Measurements from ENCODE around the gene EML2.

EML2 gene

DNA sequence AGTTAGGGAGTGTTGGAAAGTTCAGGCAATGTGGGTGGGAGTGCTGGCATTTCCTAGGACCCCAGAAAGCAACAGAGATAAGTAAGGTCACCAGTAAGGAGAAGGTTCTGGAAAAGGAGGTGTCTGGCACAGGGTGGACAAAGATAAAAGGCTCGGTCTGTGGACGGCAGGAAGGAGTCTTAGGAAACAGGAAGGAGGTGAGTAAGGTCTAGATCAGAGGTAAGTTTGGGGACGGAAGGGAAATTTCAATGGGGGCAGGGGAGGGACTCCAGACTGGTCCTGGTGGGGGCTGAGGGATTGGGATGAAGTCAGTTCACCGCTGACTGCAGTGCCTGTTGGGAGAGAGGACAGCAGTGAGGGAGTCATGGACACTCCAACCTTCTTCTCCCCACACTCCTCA, 46.8 kb downstream of the EML2 start:
- Histone ChIP-seq H3K4me3 (ENCODE audit: low read depth, low read length) (no peak overlapping the region), H3K4me1 (ENCODE audit: control insufficient read depth, insufficient read depth, low read length) (no peaks in the 10 kb centered on the region), H3K9me3 (ENCODE audit: control insufficient read depth, insufficient read depth, low read depth, low read length) (no peaks in the 10 kb centered on the region), H3K27ac (ENCODE audit: extremely low read depth, low read depth, low read length) (no peak overlapping the region), H3K36me3 (ENCODE audit: control insufficient read depth in 2 of 2, insufficient read depth in 1 of 2, low read length in 2 of 2) (no peaks in the 10 kb centered on the region)
- TF ChIP-seq, protein P1, sequence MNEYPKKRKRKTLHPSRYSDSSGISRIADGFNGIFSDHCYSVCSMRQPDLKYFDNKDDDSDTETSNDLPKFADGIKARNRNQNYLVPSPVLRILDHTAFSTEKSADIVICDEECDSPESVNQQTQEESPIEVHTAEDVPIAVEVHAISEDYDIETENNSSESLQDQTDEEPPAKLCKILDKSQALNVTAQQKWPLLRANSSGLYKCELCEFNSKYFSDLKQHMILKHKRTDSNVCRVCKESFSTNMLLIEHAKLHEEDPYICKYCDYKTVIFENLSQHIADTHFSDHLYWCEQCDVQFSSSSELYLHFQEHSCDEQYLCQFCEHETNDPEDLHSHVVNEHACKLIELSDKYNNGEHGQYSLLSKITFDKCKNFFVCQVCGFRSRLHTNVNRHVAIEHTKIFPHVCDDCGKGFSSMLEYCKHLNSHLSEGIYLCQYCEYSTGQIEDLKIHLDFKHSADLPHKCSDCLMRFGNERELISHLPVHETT (tag by site-specific recombination; IDR thresholded peaks at IDR 0.05) = no peak
- TF ChIP-seq ZBTB17 (tag by site-specific recombination; IDR thresholded peaks at IDR 0.05) (no peak), ZNF658 (tag by site-specific recombination; IDR thresholded peaks at IDR 0.05) (no peak)
- TF ChIP-seq, protein P2, sequence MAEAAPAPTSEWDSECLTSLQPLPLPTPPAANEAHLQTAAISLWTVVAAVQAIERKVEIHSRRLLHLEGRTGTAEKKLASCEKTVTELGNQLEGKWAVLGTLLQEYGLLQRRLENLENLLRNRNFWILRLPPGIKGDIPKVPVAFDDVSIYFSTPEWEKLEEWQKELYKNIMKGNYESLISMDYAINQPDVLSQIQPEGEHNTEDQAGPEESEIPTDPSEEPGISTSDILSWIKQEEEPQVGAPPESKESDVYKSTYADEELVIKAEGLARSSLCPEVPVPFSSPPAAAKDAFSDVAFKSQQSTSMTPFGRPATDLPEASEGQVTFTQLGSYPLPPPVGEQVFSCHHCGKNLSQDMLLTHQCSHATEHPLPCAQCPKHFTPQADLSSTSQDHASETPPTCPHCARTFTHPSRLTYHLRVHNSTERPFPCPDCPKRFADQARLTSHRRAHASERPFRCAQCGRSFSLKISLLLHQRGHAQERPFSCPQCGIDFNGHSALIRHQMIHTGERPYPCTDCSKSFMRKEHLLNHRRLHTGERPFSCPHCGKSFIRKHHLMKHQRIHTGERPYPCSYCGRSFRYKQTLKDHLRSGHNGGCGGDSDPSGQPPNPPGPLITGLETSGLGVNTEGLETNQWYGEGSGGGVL (tag by site-specific recombination; IDR thresholded peaks at IDR 0.05) = 0 out of 2 replicates have a peak, but pooled peaks have one; percentile 8
- TF ChIP-seq, protein P3, sequence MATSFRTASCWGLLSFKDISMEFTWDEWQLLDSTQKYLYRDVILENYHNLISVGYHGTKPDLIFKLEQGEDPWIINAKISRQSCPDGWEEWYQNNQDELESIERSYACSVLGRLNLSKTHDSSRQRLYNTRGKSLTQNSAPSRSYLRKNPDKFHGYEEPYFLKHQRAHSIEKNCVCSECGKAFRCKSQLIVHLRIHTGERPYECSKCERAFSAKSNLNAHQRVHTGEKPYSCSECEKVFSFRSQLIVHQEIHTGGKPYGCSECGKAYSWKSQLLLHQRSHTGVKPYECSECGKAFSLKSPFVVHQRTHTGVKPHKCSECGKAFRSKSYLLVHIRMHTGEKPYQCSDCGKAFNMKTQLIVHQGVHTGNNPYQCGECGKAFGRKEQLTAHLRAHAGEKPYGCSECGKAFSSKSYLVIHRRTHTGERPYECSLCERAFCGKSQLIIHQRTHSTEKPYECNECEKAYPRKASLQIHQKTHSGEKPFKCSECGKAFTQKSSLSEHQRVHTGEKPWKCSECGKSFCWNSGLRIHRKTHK (tag by site-specific recombination; IDR thresholded peaks at IDR 0.05) = no peak
- POLR2A ChIA-PET = no interaction called here
- CTCF ChIA-PET = interaction anchor here (0.7 to 5.3 kb wide), 4 partner anchors 23 to 50 kb away, joined by 5 to 36 read pairs (median 20); no protein-coding TSS in a partner anchor

DNA sequence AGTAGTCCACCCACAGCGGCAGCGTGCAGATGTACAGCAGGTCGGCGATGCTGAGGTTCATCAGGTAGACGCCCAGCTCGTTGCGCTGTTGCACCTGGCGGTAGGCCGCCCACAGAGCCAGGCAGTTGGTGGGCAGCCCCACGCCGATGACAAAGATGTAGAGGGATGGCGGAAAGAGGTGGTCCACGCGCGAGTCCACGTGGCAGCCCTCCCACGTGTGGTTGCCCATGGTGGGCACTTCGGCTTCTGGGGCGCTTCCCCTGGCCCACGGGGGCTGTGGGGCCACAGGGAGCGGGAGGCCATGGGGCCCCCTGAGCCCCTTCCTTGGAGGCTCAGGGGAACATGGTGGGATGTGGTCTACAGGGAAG, 47.6 kb downstream of the EML2 start:
- CTCF ChIA-PET = interaction anchor here (0.7 to 2.6 kb wide), 7 partner anchors 13 to 106 kb away, joined by 3 to 36 read pairs (median 5); no protein-coding TSS in a partner anchor
- no peak overlapping the region for H3K27ac ChIP-seq (ENCODE audit: extremely low read depth, low read depth, low read length)
- POLR2A ChIA-PET = interaction anchor here (0.8 kb wide), 1 partner anchor 24 kb away, joined by 4 read pairs; no protein-coding TSS in a partner anchor

DNA sequence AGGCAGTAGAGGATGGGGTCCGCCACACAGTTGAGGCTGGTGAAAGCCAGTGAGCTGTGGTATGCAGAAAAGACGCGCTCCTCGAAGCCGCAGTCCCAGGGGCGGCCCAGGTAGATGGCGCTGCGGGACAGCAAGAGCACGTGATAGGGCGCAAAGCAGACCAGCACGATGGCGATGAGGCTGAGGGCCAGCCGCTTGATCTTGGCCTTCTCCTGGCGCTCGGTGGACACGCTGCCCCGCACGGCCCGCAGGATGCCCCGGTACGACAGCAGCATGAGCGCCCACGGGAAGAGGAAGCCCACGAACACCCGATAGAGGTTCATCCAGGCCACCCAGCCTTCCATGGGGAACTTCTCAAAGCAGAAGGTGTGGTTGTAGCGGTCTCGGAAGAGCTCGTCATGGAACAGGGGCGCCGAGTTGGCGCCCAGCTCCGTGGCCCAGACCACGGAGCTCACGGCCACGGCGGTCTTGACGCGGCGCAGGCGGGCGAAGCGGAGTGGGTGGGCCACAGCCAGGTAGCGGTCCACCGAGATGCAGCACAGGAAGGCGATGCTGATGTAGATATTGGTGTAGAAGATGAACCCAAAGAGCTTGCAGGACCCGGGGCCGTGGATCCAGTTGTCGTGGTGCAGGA, 48.1 kb downstream of the EML2 start:
- no peak overlapping the region for H3K27ac ChIP-seq (ENCODE audit: extremely low read depth, low read depth, low read length)
- H3K4me3 ChIP-seq (ENCODE audit: low read depth, low read length) = no peak overlapping the region
- no peaks in the 10 kb centered on the region for H3K9me3 ChIP-seq (ENCODE audit: control insufficient read depth, insufficient read depth, low read depth, low read length)
- ChIA-PET CTCF (interaction anchor here (0.6 to 2.6 kb wide), 11 partner anchors 14 to 207 kb away, joined by 3 to 36 read pairs (median 3); partner anchors contain the start of gene QPCTL), POLR2A (interaction anchor here (0.8 to 1.2 kb wide), 2 partner anchors 25 to 50 kb away, joined by 3 to 4 read pairs; no protein-coding TSS in a partner anchor)
- H3K4me1 ChIP-seq (ENCODE audit: control insufficient read depth, insufficient read depth, low read length) = no peaks in the 10 kb centered on the region
- no peaks in the 10 kb centered on the region for H3K36me3 ChIP-seq (ENCODE audit: control insufficient read depth in 2 of 2, insufficient read depth in 1 of 2, low read length in 2 of 2)
- TF ChIP-seq ZNF510 (tag by site-specific recombination; IDR thresholded peaks at IDR 0.05; ENCODE audit: insufficient replicate concordance) = no peak
- no peak for TF ChIP-seq HOXA7 (CRISPR knock-in tag; IDR thresholded peaks at IDR 0.05; ENCODE audit: borderline replicate concordance)
- no peak for TF ChIP-seq ZNF146 (tag by site-specific recombination; IDR thresholded peaks at IDR 0.05)
- TF ChIP-seq ZNF76 (tag by site-specific recombination; IDR thresholded peaks at IDR 0.05; ENCODE audit: borderline replicate concordance, low read depth) = no peak
- no peak for TF ChIP-seq ZNF404 (tag by site-specific recombination; IDR thresholded peaks at IDR 0.05)
- no peak for TF ChIP-seq ZNF366 (tag by site-specific recombination; conservative IDR thresholded peaks at IDR 0.05)
- TF ChIP-seq ZNF157 (tag by site-specific recombination; IDR thresholded peaks at IDR 0.05) = no peak
- TF ChIP-seq ZNF112 (tag by site-specific recombination; IDR thresholded peaks at IDR 0.05) = no peak
- no peak for TF ChIP-seq ZNF571 (tag by site-specific recombination; IDR thresholded peaks at IDR 0.05)
- no peak for TF ChIP-seq SP2 (tag by site-specific recombination; IDR thresholded peaks at IDR 0.05)
- TF ChIP-seq, protein P4, sequence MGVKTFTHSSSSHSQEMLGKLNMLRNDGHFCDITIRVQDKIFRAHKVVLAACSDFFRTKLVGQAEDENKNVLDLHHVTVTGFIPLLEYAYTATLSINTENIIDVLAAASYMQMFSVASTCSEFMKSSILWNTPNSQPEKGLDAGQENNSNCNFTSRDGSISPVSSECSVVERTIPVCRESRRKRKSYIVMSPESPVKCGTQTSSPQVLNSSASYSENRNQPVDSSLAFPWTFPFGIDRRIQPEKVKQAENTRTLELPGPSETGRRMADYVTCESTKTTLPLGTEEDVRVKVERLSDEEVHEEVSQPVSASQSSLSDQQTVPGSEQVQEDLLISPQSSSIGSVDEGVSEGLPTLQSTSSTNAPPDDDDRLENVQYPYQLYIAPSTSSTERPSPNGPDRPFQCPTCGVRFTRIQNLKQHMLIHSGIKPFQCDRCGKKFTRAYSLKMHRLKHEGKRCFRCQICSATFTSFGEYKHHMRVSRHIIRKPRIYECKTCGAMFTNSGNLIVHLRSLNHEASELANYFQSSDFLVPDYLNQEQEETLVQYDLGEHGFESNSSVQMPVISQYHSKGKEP (tag by site-specific recombination; IDR thresholded peaks at IDR 0.05) = no peak
- no peak for TF ChIP-seq ZNF560 (tag by site-specific recombination; IDR thresholded peaks at IDR 0.05; ENCODE audit: borderline replicate concordance)
- no peak for TF ChIP-seq ZNF660 (tag by site-specific recombination; IDR thresholded peaks at IDR 0.05)
- TF ChIP-seq ZNF24 (tag by site-specific recombination; IDR thresholded peaks at IDR 0.05) = no peak
- TF ChIP-seq ZNF394 (tag by site-specific recombination; IDR thresholded peaks at IDR 0.05; ENCODE audit: borderline replicate concordance) = no peak

More for the DNA sequence above, 47.6 kb downstream of the EML2 start:
- TF ChIP-seq WT1 (tag by site-specific recombination; IDR thresholded peaks at IDR 0.05) (no peak), BCL11A (tag by site-specific recombination; IDR thresholded peaks at IDR 0.05; ENCODE audit: low read depth) (no peak), ZNF585B (tag by site-specific recombination; IDR thresholded peaks at IDR 0.05) (no peak), ZNF701 (tag by site-specific recombination; IDR thresholded peaks at IDR 0.05) (no peak), ZNF473 (tag by site-specific recombination; IDR thresholded peaks at IDR 0.05) (no peak), ZNF19 (tag by site-specific recombination; IDR thresholded peaks at IDR 0.05; ENCODE audit: low read depth) (no peak), ZNF174 (tag by site-specific recombination; IDR thresholded peaks at IDR 0.05) (no peak), ZNF433 (tag by site-specific recombination; IDR thresholded peaks at IDR 0.05; ENCODE audit: low read depth) (no peak), ZNF48 (tag by site-specific recombination; IDR thresholded peaks at IDR 0.05) (no peak)
- TF ChIP-seq, protein P5, sequence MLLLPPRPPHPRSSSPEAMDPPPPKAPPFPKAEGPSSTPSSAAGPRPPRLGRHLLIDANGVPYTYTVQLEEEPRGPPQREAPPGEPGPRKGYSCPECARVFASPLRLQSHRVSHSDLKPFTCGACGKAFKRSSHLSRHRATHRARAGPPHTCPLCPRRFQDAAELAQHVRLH (tag by site-specific recombination; IDR thresholded peaks at IDR 0.05) = no peak
- H3K36me3 ChIP-seq (ENCODE audit: control insufficient read depth in 2 of 2, insufficient read depth in 1 of 2, low read length in 2 of 2) = no peaks in the 10 kb centered on the region
- H3K4me1 ChIP-seq (ENCODE audit: control insufficient read depth, insufficient read depth, low read length) = no peaks in the 10 kb centered on the region
- H3K4me3 ChIP-seq (ENCODE audit: low read depth, low read length) = no peak overlapping the region
- no peaks in the 10 kb centered on the region for H3K9me3 ChIP-seq (ENCODE audit: control insufficient read depth, insufficient read depth, low read depth, low read length)
